Measurements from ENCODE around the gene JPT2.

DNA sequence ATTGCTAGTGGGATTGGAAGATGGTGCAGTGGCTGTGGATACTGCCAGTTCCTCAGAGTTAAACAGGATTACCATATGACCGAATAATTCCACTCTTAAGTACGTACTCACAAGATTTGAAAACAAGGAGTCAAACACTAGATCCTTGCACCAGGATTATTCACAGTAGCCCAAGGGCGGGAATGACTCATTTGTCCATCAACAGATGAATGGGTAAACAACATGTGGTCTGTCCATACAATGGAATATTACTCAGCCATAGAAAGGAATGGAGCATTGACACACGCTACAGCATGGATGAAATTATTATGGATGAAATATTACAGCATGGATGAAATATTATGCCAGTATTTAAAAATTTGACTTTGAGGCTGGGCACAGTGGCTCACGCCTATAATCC, 18.8 kb downstream of the JPT2 start:
- TF ChIP-seq POLR2AphosphoS5 (IDR thresholded peaks at IDR 0.05; ENCODE audit: low read depth) (no peak), EZH2phosphoT487 (IDR thresholded peaks at IDR 0.05; ENCODE audit: unreplicated experiment) (no peak), NANOG (IDR thresholded peaks at IDR 0.05; ENCODE audit: borderline replicate concordance) (no peak)
- TF ChIP-seq, protein P1, sequence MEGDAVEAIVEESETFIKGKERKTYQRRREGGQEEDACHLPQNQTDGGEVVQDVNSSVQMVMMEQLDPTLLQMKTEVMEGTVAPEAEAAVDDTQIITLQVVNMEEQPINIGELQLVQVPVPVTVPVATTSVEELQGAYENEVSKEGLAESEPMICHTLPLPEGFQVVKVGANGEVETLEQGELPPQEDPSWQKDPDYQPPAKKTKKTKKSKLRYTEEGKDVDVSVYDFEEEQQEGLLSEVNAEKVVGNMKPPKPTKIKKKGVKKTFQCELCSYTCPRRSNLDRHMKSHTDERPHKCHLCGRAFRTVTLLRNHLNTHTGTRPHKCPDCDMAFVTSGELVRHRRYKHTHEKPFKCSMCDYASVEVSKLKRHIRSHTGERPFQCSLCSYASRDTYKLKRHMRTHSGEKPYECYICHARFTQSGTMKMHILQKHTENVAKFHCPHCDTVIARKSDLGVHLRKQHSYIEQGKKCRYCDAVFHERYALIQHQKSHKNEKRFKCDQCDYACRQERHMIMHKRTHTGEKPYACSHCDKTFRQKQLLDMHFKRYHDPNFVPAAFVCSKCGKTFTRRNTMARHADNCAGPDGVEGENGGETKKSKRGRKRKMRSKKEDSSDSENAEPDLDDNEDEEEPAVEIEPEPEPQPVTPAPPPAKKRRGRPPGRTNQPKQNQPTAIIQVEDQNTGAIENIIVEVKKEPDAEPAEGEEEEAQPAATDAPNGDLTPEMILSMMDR (conservative IDR thresholded peaks at IDR 0.05; ENCODE audit: low read depth in 2 of 2), result no peak
